ENCODE results near the gene UNK.

- TF ChIP-seq CTCF (IDR thresholded peaks at IDR 0.05; ENCODE audit: low read depth, low read length, missing input control) (no peak), TAF1 (conservative IDR thresholded peaks at IDR 0.05) (no peak), SP1 (IDR thresholded peaks at IDR 0.05) (peak; percentile 1), JUND (IDR thresholded peaks at IDR 0.05) (no peak), GABPA (IDR thresholded peaks at IDR 0.05 in 1 of 2, conservative IDR thresholded peaks at IDR 0.05 in 1 of 2) (no peak)
- TF ChIP-seq, protein P1, sequence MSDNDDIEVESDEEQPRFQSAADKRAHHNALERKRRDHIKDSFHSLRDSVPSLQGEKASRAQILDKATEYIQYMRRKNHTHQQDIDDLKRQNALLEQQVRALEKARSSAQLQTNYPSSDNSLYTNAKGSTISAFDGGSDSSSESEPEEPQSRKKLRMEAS (IDR thresholded peaks at IDR 0.05) = no peak
Measured at GRCh38 chr17:75776386-75777295, 8.0 kb upstream of the UNK start.
